Measurements from ENCODE around the gene CCNI.
"Not testable (repeated sequence)": the region's sequence is repeated elsewhere in the genome, so short reads cannot be mapped to it uniquely, and the experiment has no call there.

Gene CCNI

GRCh38 chr4:77082886-77083608 is 7.3 kb upstream of the CCNI start:
- DNase-seq (ENCODE audit: low read depth) = no peak
- H3K4me3 ChIP-seq (ENCODE audit: low read length) = no peak overlapping the region
- no peak for TF ChIP-seq CTCF (conservative IDR thresholded peaks at IDR 0.05; ENCODE audit: low read depth, low read length)

- not testable (repeated sequence) for DNase-seq (ENCODE audit: low read depth); H3K4me3 ChIP-seq (ENCODE audit: low read length)
These were observed 5.0 kb upstream of the CCNI start for GRCh38 chr4:77080806-77081205.

- no peak overlapping the region for H3K4me3 ChIP-seq (ENCODE audit: low read length)
- DNase-seq (ENCODE audit: low read depth) = no peak
- TF ChIP-seq CTCF (conservative IDR thresholded peaks at IDR 0.05; ENCODE audit: low read depth, low read length) = no peak
These were observed 3.5 kb upstream of the CCNI start for GRCh38 chr4:77079281-77079680.

- no peak overlapping the region for H3K4me3 ChIP-seq (ENCODE audit: low read length)
- no peak for DNase-seq (ENCODE audit: low read depth)
- TF ChIP-seq CTCF (conservative IDR thresholded peaks at IDR 0.05; ENCODE audit: low read depth, low read length) = no peak
These were observed 2.6 kb upstream of the CCNI start for GRCh38 chr4:77078401-77078800.

- H3K4me3 ChIP-seq (ENCODE audit: low read length) = peak overlapping the region; percentile 89
- TF ChIP-seq CTCF (conservative IDR thresholded peaks at IDR 0.05; ENCODE audit: low read depth, low read length) = no peak
- no peak for DNase-seq (ENCODE audit: low read depth)
These were observed 1.3 kb upstream of the CCNI start for GRCh38 chr4:77076889-77077635.

GRCh38 chr4:77074981-77075855 is 571 bp downstream of the CCNI start:
- no peak for TF ChIP-seq CTCF (conservative IDR thresholded peaks at IDR 0.05; ENCODE audit: low read depth, low read length)
- DNase-seq (ENCODE audit: low read depth) = no peak
- H3K4me3 ChIP-seq (ENCODE audit: low read length) = peak overlapping the region; percentile 89

GRCh38 chr4:77074381-77074831 is 1.4 kb downstream of the CCNI start:
- peak overlapping the region; percentile 89 for H3K4me3 ChIP-seq (ENCODE audit: low read length)
- no peak for DNase-seq (ENCODE audit: low read depth)
- no peak for TF ChIP-seq CTCF (conservative IDR thresholded peaks at IDR 0.05; ENCODE audit: low read depth, low read length)
